IPS-15b (cell line): ENCODE measurements around the gene MMEL1.

Experiments
- H3K27me3 ChIP-seq: one replicate; pipeline ENCODE4 v1.6.1; 2013; ENCODE audit warnings: low read length; ENCODE audit not compliant: control insufficient read depth, insufficient read depth
- H3K36me3 ChIP-seq: one replicate; pipeline ENCODE4 v1.6.1; 2013; ENCODE audit warnings: low read length; ENCODE audit not compliant: control insufficient read depth, insufficient read depth
- H3K4me1 ChIP-seq: one replicate; pipeline ENCODE4 v1.6.1; 2013; ENCODE audit warnings: mild to moderate bottlenecking, low read length; ENCODE audit not compliant: control insufficient read depth, insufficient read depth
- H3K4me3 ChIP-seq: one replicate; pipeline ENCODE4 v1.5.1; 2013; ENCODE audit warnings: low read depth, low read length
- H3K9ac ChIP-seq: one replicate; pipeline ENCODE4 v1.6.1; 2013; ENCODE audit warnings: low read depth, mild to moderate bottlenecking, low read length
- H3K9me3 ChIP-seq: one replicate; pipeline ENCODE4 v1.6.1; 2013; ENCODE audit warnings: mild to moderate bottlenecking, low read length; ENCODE audit not compliant: control insufficient read depth, insufficient read depth

The MMEL1 gene

GRCh38 chr1:2543543-2544092 is 89.2 kb downstream of the MMEL1 start:
- Histone ChIP-seq H3K9ac (no peak overlapping the region), H3K9me3 (no peaks in the 10 kb centered on the region), H3K4me1 (peaks cover 4% of the 10 kb centered on the region), H3K4me3 (no peak overlapping the region), H3K27me3 (peaks cover 8% of the 10 kb centered on the region), H3K36me3 (no peaks in the 10 kb centered on the region)

DNA sequence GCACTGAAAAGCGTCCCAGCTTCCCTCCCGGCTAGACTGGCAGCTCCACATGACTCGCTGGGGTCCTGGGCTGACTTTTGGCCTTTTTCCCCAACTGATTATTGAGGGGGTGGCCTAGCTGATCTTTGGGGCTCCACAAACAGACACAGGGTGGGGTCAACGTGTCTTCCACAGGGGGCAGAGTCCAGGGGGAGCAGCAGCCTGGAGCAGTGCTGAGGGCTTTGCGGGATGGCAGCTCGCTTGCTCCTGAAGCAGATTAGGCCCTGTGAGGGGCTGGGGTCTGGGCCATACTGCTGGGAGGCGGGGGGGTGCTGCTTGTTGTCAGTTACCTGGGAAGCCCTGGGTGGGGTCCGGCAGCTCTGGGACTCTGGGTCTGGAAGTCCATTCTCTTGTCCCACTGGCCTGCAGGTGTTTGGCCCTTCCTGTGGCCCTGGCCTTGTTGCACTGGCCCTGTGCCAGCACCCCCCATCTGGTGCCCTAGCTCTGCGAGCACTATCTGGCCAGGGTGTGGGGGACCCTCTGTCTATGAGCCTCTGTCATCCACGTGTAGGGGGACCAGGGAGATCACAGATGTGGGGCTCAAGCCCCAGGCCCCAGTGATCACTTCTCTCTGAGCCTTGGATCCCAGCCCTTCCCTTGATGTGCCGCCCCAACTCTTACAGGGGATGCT is 90.4 kb downstream of the MMEL1 start:
- no peak overlapping the region for H3K9ac ChIP-seq
- no peaks in the 10 kb centered on the region for H3K9me3 ChIP-seq
- H3K4me3 ChIP-seq: no peak overlapping the region
- peaks cover 14% of the 10 kb centered on the region for H3K27me3 ChIP-seq
- peaks cover 4% of the 10 kb centered on the region for H3K4me1 ChIP-seq
- no peaks in the 10 kb centered on the region for H3K36me3 ChIP-seq

DNA sequence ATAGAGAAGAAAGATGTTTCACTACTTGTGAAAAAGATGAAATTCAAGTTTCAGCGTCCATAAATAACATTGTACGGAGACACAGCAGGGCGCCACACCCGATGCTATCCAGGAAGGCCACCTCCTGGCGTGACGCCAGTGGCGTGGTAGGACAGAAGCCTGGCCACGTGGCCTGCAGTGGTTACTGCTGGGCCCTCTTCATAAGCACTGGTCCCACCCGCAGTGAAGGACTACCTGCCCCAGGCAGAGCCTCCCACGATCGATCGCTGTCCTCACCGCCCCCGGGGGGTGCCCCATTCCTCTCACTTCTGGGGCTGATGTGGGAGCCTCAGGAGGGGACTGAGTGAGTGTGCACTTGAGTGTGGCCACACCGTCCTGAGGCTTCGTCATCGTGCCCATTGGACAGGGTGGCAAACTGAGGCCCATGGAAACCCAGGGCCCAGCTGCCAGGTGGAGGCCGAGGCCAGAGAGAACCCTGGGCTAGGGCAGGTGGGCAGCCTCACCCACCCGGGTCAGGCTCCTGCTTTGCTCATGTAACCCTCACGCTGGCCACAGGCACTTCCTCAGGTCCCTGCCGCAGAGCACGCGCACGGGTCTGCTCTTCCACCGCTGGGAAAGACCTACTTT is 91.1 kb downstream of the MMEL1 start:
- H3K36me3 ChIP-seq: no peaks in the 10 kb centered on the region
- H3K9me3 ChIP-seq: no peaks in the 10 kb centered on the region
- H3K9ac ChIP-seq: no peak overlapping the region
- no peak overlapping the region for H3K4me3 ChIP-seq
- H3K27me3 ChIP-seq: peaks cover 18% of the 10 kb centered on the region
- H3K4me1 ChIP-seq: peaks cover 4% of the 10 kb centered on the region

GRCh38 chr1:2540816-2541492 is 91.9 kb downstream of the MMEL1 start:
- H3K9ac ChIP-seq: no peak overlapping the region
- peaks cover 4% of the 10 kb centered on the region for H3K4me1 ChIP-seq
- H3K27me3 ChIP-seq: peaks cover 22% of the 10 kb centered on the region
- H3K36me3 ChIP-seq: no peaks in the 10 kb centered on the region
- no peaks in the 10 kb centered on the region for H3K9me3 ChIP-seq
- H3K4me3 ChIP-seq: peak overlapping the region; percentile 22
